Type B pancreatic cell (in vitro differentiated cells): ENCODE measurements around the gene RARB. TPM values are rescaled to one million over a fixed set of nuclear protein-coding genes. Genes with fewer than 3 reads are reported as not detected.

Experiments used
- DNase-seq: peaks from one replicate; pipeline ENCODE4 v3.0.0; 2021; ENCODE audit warnings: mixed read lengths; ENCODE audit not compliant: unreplicated experiment; ENCODE audit errors: extremely low spot score
- H3K27ac Mint-ChIP-seq: 2 replicates; pipeline ENCODE4 v1.8.0; 2021; ENCODE audit warnings: mild to moderate bottlenecking, mixed read lengths
- H3K27me3 Mint-ChIP-seq: 2 replicates; pipeline ENCODE4 v1.8.0; 2021; ENCODE audit warnings: mixed read lengths
- H3K36me3 Mint-ChIP-seq: 2 replicates; pipeline ENCODE4 v1.8.0; 2021; ENCODE audit warnings: mixed read lengths
- H3K4me1 Mint-ChIP-seq: one replicate; pipeline ENCODE4 v1.8.0; 2021; ENCODE audit warnings: mixed read lengths; ENCODE audit not compliant: unreplicated experiment
- H3K4me3 Mint-ChIP-seq: 2 replicates; pipeline ENCODE4 v1.8.0; 2021; ENCODE audit warnings: mild to moderate bottlenecking, mixed read lengths
- H3K9me3 Mint-ChIP-seq: 2 replicates; pipeline ENCODE4 v1.8.0; 2021; ENCODE audit warnings: mixed read lengths
- CTCF ChIP-seq: fragments of 200-600 bp; sonication (generic); conservative IDR thresholded peaks from 2 replicates; pipeline ENCODE4 v1.5.0; 2021; ENCODE audit warnings: antibody characterized with exemption, mild to moderate bottlenecking
- total RNA-seq: library from RNA; stranded (reverse); gene quantifications from 2 replicates; pipeline ENCODE4 v1.2.1, GENCODE V29; 2021; ENCODE audit warnings: low replicate concordance

RARB gene
- total RNA-seq, 1 donor from 2014 or later: 28.2 TPM

- Mint-ChIP-seq H3K9me3 (peaks cover 11% of the 10 kb centered on the region), H3K4me1 (peaks cover 46% of the 10 kb centered on the region), H3K4me3 (no peak overlapping the region), H3K27me3 (no peaks in the 10 kb centered on the region), H3K36me3 (peaks cover 50% of the 10 kb centered on the region), H3K27ac (no peak overlapping the region)
- no peak for TF ChIP-seq CTCF
- no peak for DNase-seq
Measured at GRCh38 chr3:25505581-25505980, 77.5 kb downstream of the RARB start.

- Mint-ChIP-seq H3K4me3 (no peak overlapping the region), H3K9me3 (peaks cover 11% of the 10 kb centered on the region), H3K36me3 (peaks cover 37% of the 10 kb centered on the region), H3K27ac (peak overlapping the region; percentile 15), H3K4me1 (peaks cover 46% of the 10 kb centered on the region), H3K27me3 (no peaks in the 10 kb centered on the region)
- no peak for TF ChIP-seq CTCF
- no peak for DNase-seq
Measured at GRCh38 chr3:25507811-25508210, 79.7 kb downstream of the RARB start.

GRCh38 chr3:25508433-25508832 lies 80.4 kb downstream of the RARB start:
- H3K9me3 Mint-ChIP-seq: peaks cover 11% of the 10 kb centered on the region
- peaks cover 34% of the 10 kb centered on the region for H3K36me3 Mint-ChIP-seq
- no peak for DNase-seq
- no peak overlapping the region for H3K4me3 Mint-ChIP-seq
- H3K27ac Mint-ChIP-seq: no peak overlapping the region
- no peaks in the 10 kb centered on the region for H3K27me3 Mint-ChIP-seq
- H3K4me1 Mint-ChIP-seq: peaks cover 48% of the 10 kb centered on the region
- TF ChIP-seq CTCF: no peak

- Mint-ChIP-seq H3K4me1 (peaks cover 48% of the 10 kb centered on the region), H3K9me3 (peaks cover 8% of the 10 kb centered on the region), H3K4me3 (no peak overlapping the region), H3K36me3 (peaks cover 32% of the 10 kb centered on the region), H3K27me3 (no peaks in the 10 kb centered on the region), H3K27ac (no peak overlapping the region)
- DNase-seq: no peak
- no peak for TF ChIP-seq CTCF
Measured at GRCh38 chr3:25508901-25509300, 80.8 kb downstream of the RARB start.

GRCh38 chr3:25510797-25511196 lies 82.7 kb downstream of the RARB start:
- Mint-ChIP-seq H3K4me1 (peaks cover 45% of the 10 kb centered on the region), H3K27me3 (no peaks in the 10 kb centered on the region)

More at GRCh38 chr3:25510797-25511196, 82.7 kb downstream of the RARB start:
- Mint-ChIP-seq H3K4me3 (no peak overlapping the region), H3K36me3 (peaks cover 36% of the 10 kb centered on the region), H3K9me3 (peaks cover 10% of the 10 kb centered on the region), H3K27ac (no peak overlapping the region)
- TF ChIP-seq CTCF: no peak
- no peak for DNase-seq
